Globus pallidus (tissue), 1 donor: ENCODE measurements around the gene LYSMD2.
A peak's percentile ranks its signal among the peaks of the same experiment; 100 is the strongest.

ENCODE experiments used
- DNase-seq: peaks from one replicate; pipeline ENCODE4 v3.0.0-alpha.2; 2015; ENCODE audit warnings: low spot score

The LYSMD2 gene

GRCh38 chr15:51718746-51719145 lies 18.7 kb downstream of the LYSMD2 start:
- no peak for DNase-seq

DNA sequence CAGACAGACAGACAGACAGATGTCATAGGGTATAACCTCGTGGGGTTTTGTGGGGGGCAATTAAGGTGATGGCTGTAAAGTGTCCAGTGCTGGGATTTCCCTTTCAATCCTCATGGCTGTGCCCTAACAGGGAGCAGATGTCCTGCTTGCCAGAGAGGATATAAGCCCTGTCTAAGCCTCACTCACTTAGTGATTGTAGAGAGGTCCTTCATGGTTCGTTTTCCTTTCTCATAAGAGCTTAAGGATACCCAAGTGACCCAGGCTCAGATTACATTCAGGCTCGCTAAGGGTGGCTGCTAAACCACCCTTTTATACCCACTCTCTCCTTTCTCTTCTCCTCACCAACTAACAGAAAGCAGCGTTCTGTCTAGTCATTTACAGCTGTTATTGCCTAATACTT lies 19.2 kb downstream of the LYSMD2 start:
- DNase-seq: no peak

GRCh38 chr15:51714911-51715310 lies 22.5 kb downstream of the LYSMD2 start:
- DNase-seq: no peak

GRCh38 chr15:51714162-51714561 lies 23.3 kb downstream of the LYSMD2 start:
- DNase-seq: no peak

DNA sequence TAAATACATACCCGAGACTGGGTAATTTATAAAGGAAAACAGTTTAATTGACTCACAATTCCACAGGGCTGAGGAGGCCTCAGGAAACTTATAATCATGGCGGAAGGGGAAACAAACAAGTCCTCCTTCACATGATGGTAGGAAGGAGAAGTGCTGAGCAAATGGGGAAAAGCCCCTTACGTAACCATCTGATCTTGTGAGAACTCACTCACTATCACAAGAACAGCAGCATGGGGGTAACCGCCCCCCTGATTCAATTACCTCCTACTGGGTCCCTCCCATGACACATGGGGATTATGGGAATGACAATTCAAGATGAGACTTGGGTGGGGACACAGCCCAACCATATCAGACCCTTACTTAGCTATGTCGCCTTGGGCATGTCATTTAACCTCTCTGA lies 28.4 kb downstream of the LYSMD2 start:
- no peak for DNase-seq

GRCh38 chr15:51708013-51708412 lies 29.4 kb downstream of the LYSMD2 start:
- DNase-seq: no peak

DNA sequence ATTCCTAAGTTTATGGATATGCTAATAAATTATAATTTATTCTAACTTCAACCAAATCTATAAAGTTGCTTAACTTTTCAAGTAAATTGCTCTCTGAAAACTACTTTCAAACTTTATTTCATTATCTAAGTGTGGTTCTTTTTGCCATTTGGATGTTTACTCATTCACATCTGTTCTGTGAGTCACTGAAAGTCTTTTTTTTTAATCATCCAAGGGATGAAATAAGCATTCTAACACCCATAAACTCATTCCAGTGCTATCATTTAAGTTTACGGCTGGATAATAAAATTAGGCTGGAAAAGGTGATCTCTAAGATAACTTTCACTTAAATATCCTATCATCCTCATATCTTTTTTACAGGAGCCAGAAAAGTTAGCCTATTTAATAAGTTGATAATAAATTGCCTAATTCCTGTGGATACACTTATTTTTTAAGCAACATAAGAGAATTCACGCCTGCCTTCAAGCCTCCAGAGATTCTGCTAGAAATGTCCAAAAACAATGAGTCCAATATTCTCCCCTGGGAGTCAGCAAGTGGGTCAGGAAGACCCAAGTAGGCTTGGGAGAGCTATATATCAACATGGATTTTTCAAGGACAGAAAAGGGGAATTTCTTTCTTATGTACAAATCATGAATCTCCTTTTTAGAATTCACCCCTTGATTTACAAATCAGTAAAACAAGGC lies 30.4 kb downstream of the LYSMD2 start:
- no peak for DNase-seq

DNA sequence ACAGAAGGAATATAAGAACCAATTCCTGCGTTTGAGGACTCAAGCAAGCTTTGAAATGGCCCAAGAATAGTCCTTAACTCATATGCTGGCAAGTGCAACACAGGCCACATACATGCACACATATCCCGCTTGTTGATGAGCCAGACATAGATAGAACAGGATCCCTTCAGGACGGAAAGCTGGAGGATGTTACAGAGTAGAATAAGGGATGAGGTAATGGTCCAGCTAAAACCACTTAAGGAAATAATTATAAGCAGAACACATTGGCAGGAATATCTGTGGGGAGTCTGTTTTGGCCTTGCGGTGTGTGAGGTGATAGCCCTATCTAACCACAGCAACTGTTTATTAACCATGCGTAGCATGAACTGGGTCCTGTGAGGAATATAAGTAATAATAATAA lies 31.2 kb downstream of the LYSMD2 start:
- no peak for DNase-seq

DNA sequence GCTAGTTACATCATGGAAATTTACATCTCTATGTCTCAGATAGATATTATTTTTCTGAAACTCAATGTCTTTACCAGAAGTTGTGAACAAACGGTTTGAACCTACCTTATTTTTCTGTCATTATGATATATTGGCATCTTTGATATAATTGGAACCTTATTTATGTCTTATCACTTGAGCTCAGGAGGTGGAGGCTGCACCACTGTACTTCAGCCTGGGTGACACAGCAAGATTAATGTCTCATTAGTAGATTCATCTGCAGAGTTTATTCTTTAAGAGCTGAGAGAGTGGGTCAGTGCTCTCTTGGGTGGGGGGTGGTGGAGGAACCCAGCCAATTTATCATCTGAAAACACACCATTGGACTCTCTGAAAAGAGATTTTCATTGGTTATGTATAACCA lies 34.7 kb downstream of the LYSMD2 start:
- DNase-seq: no peak

DNA sequence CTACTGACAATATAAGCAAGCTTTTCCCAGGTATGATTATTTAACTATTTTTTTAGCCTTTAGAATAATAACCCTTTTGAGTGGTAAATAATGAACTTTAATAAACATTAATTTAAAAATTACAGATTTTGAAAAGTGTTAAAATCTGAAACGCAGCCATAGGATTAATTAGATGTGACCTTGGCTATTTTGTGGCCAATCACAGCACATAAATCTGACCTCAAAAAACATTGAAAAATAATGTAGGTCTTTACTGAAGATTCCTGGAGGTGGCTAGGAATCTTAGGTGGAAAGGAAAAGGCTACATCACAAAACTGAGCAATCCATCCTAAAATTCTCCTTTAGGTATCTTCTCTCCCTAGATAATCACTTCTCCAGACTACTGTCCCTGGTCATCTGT lies 38.1 kb downstream of the LYSMD2 start:
- no peak for DNase-seq

GRCh38 chr15:51697163-51697562 lies 40.3 kb downstream of the LYSMD2 start:
- DNase-seq: no peak

DNA sequence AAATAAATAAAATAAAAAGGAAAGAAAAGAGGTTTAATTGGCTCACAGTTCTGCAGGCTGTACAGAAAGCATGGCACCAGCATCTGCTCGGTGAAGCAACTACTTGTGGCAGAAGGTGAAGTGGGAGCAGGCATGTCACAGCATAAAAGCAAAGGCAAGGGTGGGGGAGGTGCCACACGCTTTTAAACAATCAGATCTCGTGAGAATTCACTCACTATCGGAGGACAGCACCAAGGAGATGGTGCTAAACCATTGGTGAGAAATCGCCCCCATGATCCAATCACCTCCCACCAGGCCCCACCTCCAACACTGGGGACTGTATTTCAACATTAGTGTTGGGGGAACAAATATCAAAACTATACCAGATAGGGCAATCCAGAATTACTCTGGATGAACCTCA lies 40.9 kb downstream of the LYSMD2 start:
- DNase-seq: no peak

DNA sequence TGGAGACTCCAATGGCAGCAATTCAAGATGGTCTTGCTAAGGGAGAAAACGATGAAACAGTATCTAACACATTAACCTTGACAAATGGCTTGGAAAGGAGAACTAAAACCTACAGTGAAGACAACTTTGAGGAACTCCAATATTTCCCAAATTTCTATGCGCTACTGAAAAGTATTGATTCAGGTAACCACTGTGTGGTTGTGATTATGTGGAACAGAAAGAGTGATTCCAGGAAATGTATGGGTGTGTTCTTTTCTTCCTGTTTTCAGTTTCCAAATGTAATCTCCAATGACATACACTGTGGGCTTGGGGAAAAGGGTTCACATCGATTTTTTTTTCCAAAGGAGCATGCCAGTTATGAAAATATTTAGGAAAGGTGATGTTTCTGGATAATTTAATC lies 45.3 kb downstream of the LYSMD2 start:
- DNase-seq: no peak

DNA sequence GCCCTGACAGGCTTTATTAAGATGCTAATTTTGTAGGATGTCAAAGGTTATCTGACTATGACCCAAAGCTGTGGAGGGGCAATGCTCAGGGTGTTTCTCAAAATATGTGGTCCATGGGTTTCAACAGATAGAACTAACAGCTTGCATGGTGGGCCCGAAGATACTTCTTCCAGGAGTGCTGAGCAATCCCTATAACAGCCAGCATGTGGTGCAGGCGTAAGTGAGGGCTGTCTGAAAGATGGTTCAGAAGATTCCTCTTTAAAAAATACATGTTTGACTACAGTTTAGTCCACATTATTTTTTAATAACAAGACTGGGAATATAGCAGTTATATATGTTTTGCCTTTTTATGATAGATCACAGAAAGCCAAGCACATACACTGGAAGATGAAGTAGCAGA lies 48.6 kb downstream of the LYSMD2 start:
- no peak for DNase-seq

DNA sequence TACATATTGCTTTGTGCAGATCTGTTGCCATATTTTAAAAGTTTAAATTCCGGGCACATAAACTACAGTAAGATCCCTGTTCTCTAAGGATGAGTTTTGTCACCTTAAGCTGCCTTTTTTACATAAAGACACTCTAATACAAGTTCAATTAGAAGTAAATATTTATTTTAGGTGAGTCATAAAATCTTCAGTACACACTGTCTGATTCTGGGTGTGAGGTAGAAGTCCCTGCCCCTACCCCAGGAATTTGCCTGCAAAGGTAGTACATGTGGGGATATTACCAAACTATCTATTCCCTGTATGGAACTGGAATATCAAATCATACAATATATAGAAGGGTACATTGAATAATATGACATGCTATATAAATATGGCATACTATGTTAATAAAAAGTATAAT lies 49.9 kb downstream of the LYSMD2 start:
- DNase-seq: no peak

DNA sequence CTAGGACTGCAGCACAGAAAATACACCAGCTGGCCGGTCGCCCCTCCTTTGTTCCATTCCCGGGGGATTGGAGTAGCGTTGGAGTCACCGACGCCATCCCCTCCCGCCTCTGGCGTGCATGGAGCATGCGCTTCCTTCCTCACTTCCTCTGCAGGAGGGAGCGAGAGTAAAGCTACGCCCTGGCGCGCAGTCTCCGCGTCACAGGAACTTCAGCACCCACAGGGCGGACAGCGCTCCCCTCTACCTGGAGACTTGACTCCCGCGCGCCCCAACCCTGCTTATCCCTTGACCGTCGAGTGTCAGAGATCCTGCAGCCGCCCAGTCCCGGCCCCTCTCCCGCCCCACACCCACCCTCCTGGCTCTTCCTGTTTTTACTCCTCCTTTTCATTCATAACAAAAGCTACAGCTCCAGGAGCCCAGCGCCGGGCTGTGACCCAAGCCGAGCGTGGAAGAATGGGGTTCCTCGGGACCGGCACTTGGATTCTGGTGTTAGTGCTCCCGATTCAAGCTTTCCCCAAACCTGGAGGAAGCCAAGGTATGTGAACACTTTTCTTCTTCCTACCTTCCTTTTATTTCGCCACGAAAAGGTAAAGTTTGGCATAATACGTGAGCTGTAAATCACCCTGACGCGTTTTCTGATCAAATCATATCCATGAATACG lies 56.0 kb downstream of the LYSMD2 start, which contains the start of gene SCG3:
Gene SCG3, plus strand, starts transcription at position 201 of the 661 bp plus-strand sequence. Its CDS starts 253 bp downstream, at position 454.
- DNase-seq: peak; percentile 65

GRCh38 chr15:51680321-51680720 lies 57.1 kb downstream of the LYSMD2 start:
- peak; percentile 57 for DNase-seq

DNA sequence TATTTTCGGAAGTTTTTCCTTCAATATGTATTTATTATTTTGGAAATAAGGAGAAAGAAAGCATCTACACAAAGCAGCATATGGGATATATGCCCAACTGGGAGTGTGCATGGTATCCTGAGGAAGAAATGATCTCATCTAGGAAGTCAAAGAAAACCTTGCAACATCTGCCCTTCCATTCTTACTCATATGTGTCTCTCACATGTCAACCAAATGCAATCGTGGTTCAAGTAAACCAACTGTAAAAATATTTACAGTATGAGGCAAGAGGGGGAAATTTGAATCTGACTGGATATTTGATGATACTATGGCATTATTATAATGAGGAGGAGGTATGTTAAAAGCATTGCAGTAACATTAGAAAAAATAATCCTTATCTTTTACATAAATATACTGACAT lies 59.4 kb downstream of the LYSMD2 start:
- DNase-seq: no peak

GRCh38 chr15:51677452-51677851 lies 60.0 kb downstream of the LYSMD2 start:
- DNase-seq: no peak

DNA sequence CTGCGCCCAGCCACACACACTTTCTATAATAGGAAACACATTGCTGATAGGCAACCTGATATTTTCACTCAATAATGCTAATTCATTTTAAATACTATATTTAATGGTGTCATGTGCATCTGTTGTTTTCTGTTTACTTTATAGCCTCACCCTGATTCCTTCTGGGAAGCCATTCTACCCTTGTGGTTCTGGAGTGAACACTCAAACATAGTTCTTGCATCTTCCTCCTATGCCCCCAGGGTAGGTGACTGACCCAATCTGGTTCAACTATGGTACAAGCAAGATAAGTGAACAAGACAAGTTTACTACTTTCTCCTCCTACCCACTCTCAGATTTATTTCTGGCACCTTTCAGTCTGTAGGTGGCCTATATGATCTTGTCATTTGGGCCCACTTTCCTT lies 60.4 kb downstream of the LYSMD2 start:
- DNase-seq: no peak

- no peak for DNase-seq
These were observed 62.2 kb downstream of the LYSMD2 start for GRCh38 chr15:51675234-51675633.
